GM12872 (cell line): ENCODE results near the gene HRH1.

Source experiments
- TF ChIP-seq, protein P1 (sequence below): IDR thresholded peaks from 3 replicates; pipeline ENCODE4 v1.5.1; 2011; ENCODE audit warnings: low read depth, mild to moderate bottlenecking, low read length, moderate library complexity; ENCODE audit not compliant: insufficient read depth

The HRH1 gene

GRCh38 chr3:11274566-11275142, 120.4 kb downstream of the HRH1 start:
- TF ChIP-seq, protein P1, sequence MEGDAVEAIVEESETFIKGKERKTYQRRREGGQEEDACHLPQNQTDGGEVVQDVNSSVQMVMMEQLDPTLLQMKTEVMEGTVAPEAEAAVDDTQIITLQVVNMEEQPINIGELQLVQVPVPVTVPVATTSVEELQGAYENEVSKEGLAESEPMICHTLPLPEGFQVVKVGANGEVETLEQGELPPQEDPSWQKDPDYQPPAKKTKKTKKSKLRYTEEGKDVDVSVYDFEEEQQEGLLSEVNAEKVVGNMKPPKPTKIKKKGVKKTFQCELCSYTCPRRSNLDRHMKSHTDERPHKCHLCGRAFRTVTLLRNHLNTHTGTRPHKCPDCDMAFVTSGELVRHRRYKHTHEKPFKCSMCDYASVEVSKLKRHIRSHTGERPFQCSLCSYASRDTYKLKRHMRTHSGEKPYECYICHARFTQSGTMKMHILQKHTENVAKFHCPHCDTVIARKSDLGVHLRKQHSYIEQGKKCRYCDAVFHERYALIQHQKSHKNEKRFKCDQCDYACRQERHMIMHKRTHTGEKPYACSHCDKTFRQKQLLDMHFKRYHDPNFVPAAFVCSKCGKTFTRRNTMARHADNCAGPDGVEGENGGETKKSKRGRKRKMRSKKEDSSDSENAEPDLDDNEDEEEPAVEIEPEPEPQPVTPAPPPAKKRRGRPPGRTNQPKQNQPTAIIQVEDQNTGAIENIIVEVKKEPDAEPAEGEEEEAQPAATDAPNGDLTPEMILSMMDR = no peak

GRCh38 chr3:11275926-11276325, 121.6 kb downstream of the HRH1 start:
- TF ChIP-seq, protein P1 = no peak

DNA sequence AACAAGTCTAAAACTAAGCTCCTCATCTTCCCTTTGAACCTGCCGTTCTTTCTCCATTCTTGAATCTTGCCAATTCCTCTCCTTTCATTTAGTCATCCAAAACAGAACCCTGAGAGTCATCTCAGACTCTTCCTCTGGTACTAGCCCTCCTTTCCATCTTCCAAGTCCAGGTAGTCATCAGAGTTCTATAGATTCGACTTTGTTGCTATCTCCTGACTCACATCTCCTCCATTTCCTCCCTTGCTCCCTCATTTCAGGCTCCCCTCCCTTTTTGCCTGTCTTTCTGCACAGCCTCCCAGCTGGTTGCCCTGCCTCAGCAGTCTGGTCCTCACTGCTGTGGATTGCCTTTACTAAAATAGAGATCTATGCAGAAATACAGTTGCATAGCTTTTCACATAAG, 122.6 kb downstream of the HRH1 start:
- TF ChIP-seq, protein P1 = no peak

DNA sequence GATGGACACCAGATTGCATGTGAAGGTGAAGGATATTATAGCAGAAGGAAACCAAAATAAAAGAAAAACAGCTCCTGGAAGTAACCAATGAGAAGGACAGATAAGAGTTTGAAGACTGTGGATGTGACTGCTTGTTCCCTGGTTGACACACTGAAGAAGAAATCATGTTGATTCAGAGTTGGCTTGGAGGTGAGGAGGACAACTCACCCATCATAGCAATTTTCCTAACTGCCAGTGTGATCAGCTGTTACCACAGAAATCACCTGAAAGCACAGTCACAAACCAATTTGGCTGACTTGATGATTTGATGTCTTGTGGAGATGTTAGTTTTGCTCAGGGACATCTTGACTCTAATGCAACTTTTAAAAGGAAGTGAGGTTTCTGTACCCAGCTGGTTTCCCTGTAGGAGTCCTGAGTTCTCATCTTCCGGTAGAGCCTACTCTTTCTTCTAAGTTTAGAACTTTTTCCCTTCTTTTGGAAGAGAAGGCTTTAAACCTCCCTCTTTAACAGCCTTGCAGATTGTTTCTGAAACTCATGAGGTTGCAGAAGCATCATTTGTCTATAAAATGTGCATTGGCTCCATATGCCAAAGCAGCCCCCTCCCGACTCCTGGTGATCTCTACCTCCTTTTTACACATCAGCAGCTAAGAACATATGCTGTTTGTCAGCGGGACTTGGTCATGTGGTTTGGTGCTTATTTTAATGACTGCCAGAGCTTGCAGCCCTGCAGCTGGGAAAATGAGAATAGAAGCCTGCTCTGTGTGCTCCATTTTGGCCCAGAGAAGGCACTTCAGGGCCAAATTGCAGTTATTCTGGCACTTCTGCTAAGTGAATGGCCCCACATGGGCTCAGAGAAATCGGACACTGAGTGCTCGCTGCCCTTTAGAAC, 128.2 kb downstream of the HRH1 start:
- TF ChIP-seq, protein P1 = no peak

DNA sequence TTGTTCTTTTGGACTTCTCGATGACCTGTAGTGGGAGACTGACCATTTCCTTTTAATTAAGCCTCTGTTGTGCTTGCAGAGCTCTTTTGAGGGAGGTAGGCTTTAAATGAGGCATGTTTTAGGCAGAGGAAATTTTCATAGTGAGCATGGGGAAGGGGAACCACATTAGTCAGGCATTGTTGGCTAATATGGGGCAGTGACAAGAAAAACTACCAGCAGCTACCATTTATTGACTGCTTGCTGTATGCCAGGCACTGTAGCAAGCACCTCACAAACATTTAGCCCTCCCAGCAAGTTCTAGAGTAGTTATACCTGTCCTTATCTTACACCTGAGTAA, 128.8 kb downstream of the HRH1 start:
- TF ChIP-seq, protein P1 = no peak

DNA sequence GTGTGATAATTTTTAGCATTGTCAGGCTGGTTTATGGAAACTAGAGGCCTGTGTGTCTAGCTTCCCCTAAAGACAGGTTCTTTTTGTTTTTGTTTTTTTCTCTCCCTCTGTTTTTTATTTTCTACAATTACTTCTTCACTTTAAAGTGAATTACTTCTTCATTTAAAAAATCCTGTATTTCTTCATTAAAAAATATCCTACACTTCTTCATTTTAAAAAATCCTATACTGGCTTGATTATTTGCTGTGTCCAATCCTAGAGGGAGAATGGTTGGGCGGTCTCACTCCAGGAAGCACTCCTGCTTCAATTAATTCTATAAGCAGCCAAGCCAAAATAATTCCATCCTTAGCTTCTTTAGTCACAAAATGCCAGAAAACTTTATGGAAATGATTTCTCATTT, 129.7 kb downstream of the HRH1 start:
- TF ChIP-seq, protein P1 = no peak

GRCh38 chr3:11285471-11285870, 131.2 kb downstream of the HRH1 start:
- TF ChIP-seq, protein P1 = no peak
